NB4 (cell line): Measurements from ENCODE around the gene ATXN2L.

Source experiments
- DNase-seq: peaks from one replicate; pipeline ENCODE4 v3.0.0; 2010; ENCODE audit warnings: low read depth
- H3K4me3 ChIP-seq: one replicate; pipeline ENCODE4 v1.5.1; 2011; ENCODE audit warnings: mild to moderate bottlenecking, low read depth, low read length, moderate library complexity
- CTCF ChIP-seq: IDR thresholded peaks from one replicate; pipeline ENCODE4 v1.5.1; 2012; ENCODE audit warnings: low read depth, low read length
- MYC ChIP-seq: IDR thresholded peaks from 2 replicates; pipeline ENCODE4 v1.6.1; 2011; ENCODE audit warnings: low read depth, low read length
- POLR2A ChIP-seq: IDR thresholded peaks from 2 replicates; pipeline ENCODE4 v1.6.1; 2011; ENCODE audit warnings: mild to moderate bottlenecking; ENCODE audit not compliant: insufficient read length; ENCODE audit errors: extremely low read depth
- TF ChIP-seq, protein P1 (sequence below): IDR thresholded peaks from 2 replicates; pipeline ENCODE4 v1.6.1; 2011; ENCODE audit warnings: low read depth, low read length

Gene ATXN2L

GRCh38 chr16:28823291-28823872, 583 bp downstream of the ATXN2L start:
- no peak for DNase-seq
- TF ChIP-seq, protein P1, sequence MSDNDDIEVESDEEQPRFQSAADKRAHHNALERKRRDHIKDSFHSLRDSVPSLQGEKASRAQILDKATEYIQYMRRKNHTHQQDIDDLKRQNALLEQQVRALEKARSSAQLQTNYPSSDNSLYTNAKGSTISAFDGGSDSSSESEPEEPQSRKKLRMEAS: no peak
- no peak for TF ChIP-seq MYC
- TF ChIP-seq POLR2A: peak; percentile 16
- TF ChIP-seq CTCF: no peak
- H3K4me3 ChIP-seq: peak overlapping the region; percentile 80

- H3K4me3 ChIP-seq: peak overlapping the region; percentile 80
- peak; percentile 99 for DNase-seq
- TF ChIP-seq MYC (peak; percentile 67), POLR2A (peak; percentile 35), CTCF (no peak)
- TF ChIP-seq, protein P1: peak; percentile 57
These were observed 1.3 kb downstream of the ATXN2L start for GRCh38 chr16:28823873-28824716.

- H3K4me3 ChIP-seq: peak overlapping the region; percentile 80
- no peak for DNase-seq
- no peak for TF ChIP-seq MYC
- TF ChIP-seq CTCF: no peak
- TF ChIP-seq, protein P1: no peak
- no peak for TF ChIP-seq POLR2A
These were observed 1.8 kb downstream of the ATXN2L start for GRCh38 chr16:28824717-28824973.

- DNase-seq: no peak
- TF ChIP-seq POLR2A: no peak
- no peak for TF ChIP-seq CTCF
- TF ChIP-seq MYC: no peak
- TF ChIP-seq, protein P1: no peak
- peak overlapping the region; percentile 80 for H3K4me3 ChIP-seq
These were observed 3.3 kb downstream of the ATXN2L start for GRCh38 chr16:28826141-28826540.

DNA sequence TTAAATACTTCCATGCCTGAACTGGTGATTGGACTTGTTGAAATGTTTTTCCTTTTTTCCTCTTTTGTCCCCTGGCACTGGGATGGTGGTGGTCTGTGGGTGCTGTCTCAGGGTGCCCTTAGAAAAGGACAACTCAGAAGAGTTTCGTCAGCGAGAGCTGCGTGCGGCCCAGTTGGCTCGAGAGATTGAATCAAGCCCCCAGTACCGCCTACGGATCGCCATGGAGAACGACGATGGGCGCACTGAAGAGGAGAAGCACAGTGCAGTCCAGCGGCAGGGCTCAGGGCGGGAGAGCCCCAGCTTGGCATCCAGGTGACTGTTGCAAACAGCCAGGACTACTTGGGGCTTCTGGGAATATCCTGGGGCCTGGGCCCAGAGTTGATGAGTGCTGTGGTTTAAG, 6.9 kb downstream of the ATXN2L start:
- TF ChIP-seq CTCF (no peak), POLR2A (no peak)
- no peak overlapping the region for H3K4me3 ChIP-seq
- no peak for DNase-seq

DNA sequence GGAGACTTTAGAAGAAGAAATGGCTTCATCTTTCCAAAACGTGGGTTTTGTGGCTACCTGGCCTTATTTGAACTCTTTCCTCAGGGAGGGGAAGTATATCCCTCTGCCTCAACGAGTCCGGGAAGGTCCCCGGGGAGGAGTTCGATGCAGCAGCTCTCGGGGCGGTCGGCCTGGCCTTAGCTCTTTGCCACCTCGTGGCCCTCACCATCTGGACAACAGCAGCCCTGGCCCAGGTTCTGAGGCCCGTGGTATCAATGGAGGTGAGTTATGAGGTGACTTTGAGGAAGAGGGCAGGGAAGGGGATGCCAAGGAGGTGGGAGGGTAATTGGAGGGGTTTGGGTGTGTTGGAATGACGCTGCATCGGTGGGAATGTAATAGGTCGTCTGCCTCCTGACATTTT, 7.7 kb downstream of the ATXN2L start:
- DNase-seq: no peak
- H3K4me3 ChIP-seq: no peak overlapping the region

More for the DNA sequence above, 7.7 kb downstream of the ATXN2L start:
- TF ChIP-seq CTCF (no peak), MYC (no peak), POLR2A (no peak)
- TF ChIP-seq, protein P1: no peak
